OCI-LY1 (cell line): ENCODE results near the gene MTERF4.

Experiments used
- H2AFZ ChIP-seq: fragments of 200-600 bp; sonication (generic), shearing (Covaris generic); 2 replicates; pipeline ENCODE4 v1.6.0; 2014; ENCODE audit warnings: antibody characterized with exemption, mild to moderate bottlenecking, low read length
- H3F3A ChIP-seq: fragments of 200-600 bp; sonication (generic), shearing (Covaris generic); 2 replicates; pipeline ENCODE4 v1.6.0; 2014; ENCODE audit warnings: mild to moderate bottlenecking, antibody characterized with exemption, low read length, moderate library complexity; ENCODE audit not compliant: insufficient read depth
- H3K27ac ChIP-seq: fragments of 200-600 bp; sonication (generic); 2 replicates; pipeline ENCODE4 v1.5.1; 2014; ENCODE audit warnings: low read length, mixed run types, mild to moderate bottlenecking, low read depth; ENCODE audit not compliant: poor library complexity, severe bottlenecking
- H3K27me3 ChIP-seq: fragments of 200-600 bp; sonication (generic); 2 replicates; pipeline ENCODE4 v1.6.0; 2014; ENCODE audit warnings: antibody characterized with exemption, mild to moderate bottlenecking, low read length, moderate library complexity; ENCODE audit not compliant: insufficient read depth
- H3K36me3 ChIP-seq: fragments of 200-600 bp; sonication (generic); 2 replicates; pipeline ENCODE4 v1.6.1; 2014; ENCODE audit warnings: mild to moderate bottlenecking, antibody characterized with exemption, low read length, moderate library complexity, mixed read lengths; ENCODE audit not compliant: insufficient read depth
- H3K4me1 ChIP-seq: fragments of 200-600 bp; sonication (generic); 2 replicates; pipeline ENCODE4 v1.5.1; 2014; ENCODE audit warnings: mild to moderate bottlenecking, low read length, moderate library complexity; ENCODE audit not compliant: insufficient read depth, severe bottlenecking
- H3K4me2 ChIP-seq: fragments of 200-600 bp; sonication (generic), shearing (Covaris generic); 2 replicates; pipeline ENCODE4 v1.6.1; 2014; ENCODE audit warnings: low read length
- H3K4me3 ChIP-seq: fragments of 200-600 bp; sonication (generic); 2 replicates; pipeline ENCODE4 v1.5.1; 2014; ENCODE audit warnings: low read length, low read depth, mild to moderate bottlenecking, mixed read lengths; ENCODE audit not compliant: poor library complexity, severe bottlenecking
- H3K79me2 ChIP-seq: fragments of 200-600 bp; shearing (Covaris generic); 2 replicates; pipeline ENCODE4 v1.6.1; 2016; ENCODE audit warnings: mixed run types, low read length, mixed read lengths; ENCODE audit not compliant: insufficient read depth
- H3K9ac ChIP-seq: fragments of 200-600 bp; sonication (generic), shearing (Covaris generic); 2 replicates; pipeline ENCODE4 v1.6.1; 2014; ENCODE audit warnings: mild to moderate bottlenecking, low read length, mixed read lengths
- H3K9me2 ChIP-seq: fragments of 200-600 bp; sonication (generic), shearing (Covaris generic); 2 replicates; pipeline ENCODE4 v1.6.1; 2014; ENCODE audit warnings: low read depth, mild to moderate bottlenecking, low read length, mixed read lengths
- H3K9me3 ChIP-seq: fragments of 200-600 bp; shearing (Covaris generic); 2 replicates; pipeline ENCODE4 v1.6.1; 2014; ENCODE audit warnings: low read length, mixed read lengths
- H4K20me1 ChIP-seq: fragments of 200-600 bp; sonication (generic), shearing (Covaris generic); 2 replicates; pipeline ENCODE4 v1.6.0; 2016; ENCODE audit warnings: mild to moderate bottlenecking, low read length; ENCODE audit not compliant: insufficient read depth
- EZH2 ChIP-seq: fragments of 200-600 bp; sonication (generic), shearing (Covaris generic); IDR thresholded peaks from 2 replicates; pipeline ENCODE4 v1.8.0; 2017; ENCODE audit warnings: borderline replicate concordance, mixed run types, mild to moderate bottlenecking, antibody characterized with exemption, low read length, moderate library complexity, mixed read lengths
- TF ChIP-seq, protein P1 (sequence below): fragments of 200-600 bp; sonication (generic), shearing (Covaris generic); IDR thresholded peaks from 2 replicates; pipeline ENCODE4 v1.5.1; 2017; ENCODE audit warnings: mild to moderate bottlenecking, antibody characterized with exemption, low read length, moderate library complexity, mixed read lengths

Gene MTERF4

DNA sequence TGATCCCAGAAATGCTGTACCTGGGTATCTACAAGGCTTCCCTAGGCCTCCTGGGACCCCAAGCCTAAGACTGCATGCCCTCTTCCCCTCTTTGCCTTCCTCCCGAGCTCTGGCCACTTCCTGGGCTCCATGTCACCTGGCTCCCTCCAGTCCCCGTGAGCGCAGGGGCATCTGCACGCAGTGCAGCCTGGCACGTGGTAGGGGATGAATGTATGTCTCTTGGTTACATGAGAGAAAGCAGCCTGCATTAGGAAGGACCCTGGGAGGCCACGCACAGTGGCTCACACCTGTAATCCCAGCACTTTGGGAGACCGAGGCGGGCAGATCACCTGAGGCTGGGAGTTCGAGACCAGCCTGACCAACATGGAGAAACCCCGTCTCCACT lies 31.3 kb upstream of the MTERF4 start:
- H4K20me1 ChIP-seq, result no peaks in the 10 kb centered on the region
- no peak overlapping the region for H3K9ac ChIP-seq
- peaks cover 57% of the 10 kb centered on the region for H3K36me3 ChIP-seq
- H3K79me2 ChIP-seq, result no peaks in the 10 kb centered on the region
- TF ChIP-seq, protein P1, sequence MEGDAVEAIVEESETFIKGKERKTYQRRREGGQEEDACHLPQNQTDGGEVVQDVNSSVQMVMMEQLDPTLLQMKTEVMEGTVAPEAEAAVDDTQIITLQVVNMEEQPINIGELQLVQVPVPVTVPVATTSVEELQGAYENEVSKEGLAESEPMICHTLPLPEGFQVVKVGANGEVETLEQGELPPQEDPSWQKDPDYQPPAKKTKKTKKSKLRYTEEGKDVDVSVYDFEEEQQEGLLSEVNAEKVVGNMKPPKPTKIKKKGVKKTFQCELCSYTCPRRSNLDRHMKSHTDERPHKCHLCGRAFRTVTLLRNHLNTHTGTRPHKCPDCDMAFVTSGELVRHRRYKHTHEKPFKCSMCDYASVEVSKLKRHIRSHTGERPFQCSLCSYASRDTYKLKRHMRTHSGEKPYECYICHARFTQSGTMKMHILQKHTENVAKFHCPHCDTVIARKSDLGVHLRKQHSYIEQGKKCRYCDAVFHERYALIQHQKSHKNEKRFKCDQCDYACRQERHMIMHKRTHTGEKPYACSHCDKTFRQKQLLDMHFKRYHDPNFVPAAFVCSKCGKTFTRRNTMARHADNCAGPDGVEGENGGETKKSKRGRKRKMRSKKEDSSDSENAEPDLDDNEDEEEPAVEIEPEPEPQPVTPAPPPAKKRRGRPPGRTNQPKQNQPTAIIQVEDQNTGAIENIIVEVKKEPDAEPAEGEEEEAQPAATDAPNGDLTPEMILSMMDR, result no peak
- no peak for TF ChIP-seq EZH2
- H3K27me3 ChIP-seq, result no peaks in the 10 kb centered on the region
- no peak overlapping the region for H3K27ac ChIP-seq
- no peak overlapping the region for H3K4me3 ChIP-seq
- H3K9me3 ChIP-seq, result no peaks in the 10 kb centered on the region
- H3K4me2 ChIP-seq, result no peak overlapping the region
- H2AFZ ChIP-seq, result no peak overlapping the region
- no peaks in the 10 kb centered on the region for H3K9me2 ChIP-seq
- H3K4me1 ChIP-seq, result peaks cover under 1% of the 10 kb centered on the region
- no peaks in the 10 kb centered on the region for H3F3A ChIP-seq

- H3F3A ChIP-seq, result no peaks in the 10 kb centered on the region
- H3K36me3 ChIP-seq, result peaks cover 51% of the 10 kb centered on the region; the same call in 1 of the 2 replicates
- peak overlapping the region; percentile 43 for H3K27ac ChIP-seq
- no peak overlapping the region for H3K9ac ChIP-seq
- no peaks in the 10 kb centered on the region for H3K9me3 ChIP-seq
- TF ChIP-seq, protein P1, result no peak
- no peak for TF ChIP-seq EZH2
- H4K20me1 ChIP-seq, result no peaks in the 10 kb centered on the region
- peaks cover 7% of the 10 kb centered on the region for H3K4me1 ChIP-seq
- H3K79me2 ChIP-seq, result no peaks in the 10 kb centered on the region
- no peak overlapping the region for H3K4me3 ChIP-seq
- no peaks in the 10 kb centered on the region for H3K9me2 ChIP-seq
- H2AFZ ChIP-seq, result no peak overlapping the region
- H3K4me2 ChIP-seq, result no peak overlapping the region
- H3K27me3 ChIP-seq, result no peaks in the 10 kb centered on the region
Observed at GRCh38 chr2:241132538-241133435, 30.7 kb upstream of the MTERF4 start.

- H3F3A ChIP-seq, result no peaks in the 10 kb centered on the region
- no peaks in the 10 kb centered on the region for H3K9me3 ChIP-seq
- H4K20me1 ChIP-seq, result no peaks in the 10 kb centered on the region
- H3K9me2 ChIP-seq, result no peaks in the 10 kb centered on the region
- peaks cover 15% of the 10 kb centered on the region for H3K4me1 ChIP-seq
- H3K9ac ChIP-seq, result no peak overlapping the region
- no peaks in the 10 kb centered on the region for H3K79me2 ChIP-seq
- TF ChIP-seq, protein P1, result no peak
- TF ChIP-seq EZH2, result no peak
- H3K27me3 ChIP-seq, result no peaks in the 10 kb centered on the region
- H3K4me3 ChIP-seq, result no peak overlapping the region
- H3K36me3 ChIP-seq, result peaks cover 52% of the 10 kb centered on the region; the same call in 1 of the 2 replicates
- no peak overlapping the region for H3K4me2 ChIP-seq
- no peak overlapping the region for H2AFZ ChIP-seq
- H3K27ac ChIP-seq, result no peak overlapping the region
Observed at GRCh38 chr2:241131531-241131930, 29.4 kb upstream of the MTERF4 start.
